DMS53 (cell line): Measurements from ENCODE around the gene SYPL1.
A peak's percentile ranks its signal among the peaks of the same experiment; 100 is the strongest.

Source experiments
- DNase-seq: peaks from one replicate; lab custom pipeline; 2025; lab: John Stamatoyannopoulos, UW

The SYPL1 gene

GRCh38 chr7:106092204-106092603 is 19.9 kb downstream of the SYPL1 start:
- DNase-seq: no peak

GRCh38 chr7:106089647-106090046 is 22.5 kb downstream of the SYPL1 start:
- no peak for DNase-seq

GRCh38 chr7:106088014-106088413 is 24.1 kb downstream of the SYPL1 start:
- no peak for DNase-seq

- DNase-seq: no peak
Observed at GRCh38 chr7:106086062-106086461, 26.1 kb downstream of the SYPL1 start.

GRCh38 chr7:106085015-106085414 is 27.1 kb downstream of the SYPL1 start:
- no peak for DNase-seq

- DNase-seq: no peak
Observed at GRCh38 chr7:106083717-106084116, 28.4 kb downstream of the SYPL1 start.

- no peak for DNase-seq
Observed at GRCh38 chr7:106082087-106082854, 29.8 kb downstream of the SYPL1 start.

GRCh38 chr7:106080300-106080987 is 31.7 kb downstream of the SYPL1 start:
- DNase-seq: no peak

- DNase-seq: no peak
Observed at GRCh38 chr7:106076537-106076936, 35.6 kb downstream of the SYPL1 start.

- DNase-seq: peak; percentile 72
Observed at GRCh38 chr7:106075937-106076336, 36.2 kb downstream of the SYPL1 start.

- no peak for DNase-seq
Observed at GRCh38 chr7:106074257-106074656, 37.9 kb downstream of the SYPL1 start.

GRCh38 chr7:106073701-106074100 is 38.4 kb downstream of the SYPL1 start:
- no peak for DNase-seq

GRCh38 chr7:106072715-106073091 is 39.4 kb downstream of the SYPL1 start:
- no peak for DNase-seq

GRCh38 chr7:106071999-106072714 is 40.0 kb downstream of the SYPL1 start:
- peak; percentile 83 for DNase-seq

GRCh38 chr7:106071356-106071998 is 40.6 kb downstream of the SYPL1 start:
- DNase-seq: peak; percentile 83

- DNase-seq: no peak
Observed at GRCh38 chr7:106070567-106071254, 41.4 kb downstream of the SYPL1 start.

GRCh38 chr7:106070201-106070551 is 41.9 kb downstream of the SYPL1 start:
- no peak for DNase-seq

GRCh38 chr7:106069471-106070200 is 42.5 kb downstream of the SYPL1 start:
- no peak for DNase-seq

- no peak for DNase-seq
Observed at GRCh38 chr7:106068986-106069385, 43.1 kb downstream of the SYPL1 start.

- no peak for DNase-seq
Observed at GRCh38 chr7:106068538-106068961, 43.6 kb downstream of the SYPL1 start.

- DNase-seq: no peak
Observed at GRCh38 chr7:106067678-106068077, 44.4 kb downstream of the SYPL1 start.
